ENCODE data around the gene CIDEC. TPM values are rescaled to one million over a fixed set of nuclear protein-coding genes. Genes with fewer than 3 reads are reported as not detected.
A peak's percentile ranks its signal among the peaks of the same experiment; 100 is the strongest.

The CIDEC gene
- total and polyA plus RNA-seq, 2 of the 13 experiments (the other 11 are each of a cell fraction or from before 2014, with no cell fraction given) = 2.5 to 10.4 TPM

DNA sequence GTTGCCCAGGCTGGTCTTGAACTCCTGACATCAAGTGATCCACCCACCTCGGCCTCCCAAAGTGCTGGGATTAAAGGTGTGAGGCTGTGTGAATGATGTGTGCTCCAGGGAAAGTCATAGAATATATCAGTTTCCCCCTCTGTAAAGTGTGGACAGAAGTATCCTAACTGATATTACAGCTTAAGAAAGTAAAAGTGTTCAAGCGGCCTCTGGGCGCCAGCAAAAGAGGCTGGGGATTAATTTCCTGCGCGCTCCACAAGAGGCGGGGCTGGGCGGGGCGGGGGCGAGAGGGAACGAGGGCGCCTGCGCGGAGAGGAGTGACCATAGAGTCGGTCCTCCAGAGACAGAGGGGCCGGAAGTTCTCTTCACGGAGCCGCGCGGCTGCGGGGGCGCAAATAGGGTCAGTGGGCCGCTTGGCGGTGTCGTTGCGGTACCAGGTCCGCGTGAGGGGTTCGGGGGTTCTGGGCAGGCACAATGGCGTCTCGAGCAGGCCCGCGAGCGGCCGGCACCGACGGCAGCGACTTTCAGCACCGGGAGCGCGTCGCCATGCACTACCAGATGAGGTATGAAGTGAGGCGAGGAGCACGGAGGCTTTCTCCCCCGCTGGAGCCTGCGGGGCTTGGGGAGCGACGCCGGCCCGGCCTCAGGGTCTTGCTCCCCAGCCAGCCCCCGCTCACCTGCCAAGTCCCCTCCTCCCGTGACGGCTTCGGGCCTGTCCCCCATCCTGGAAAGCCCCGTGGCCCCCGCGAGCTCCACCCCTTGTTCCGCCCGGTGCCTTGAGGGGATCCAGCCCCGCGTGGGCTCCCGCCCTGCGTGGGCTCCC lies 10.4 kb upstream of the CIDEC start, which contains the start of gene JAGN1 (continued):
- TF ChIP-seq PHB2 (IDR thresholded peaks at IDR 0.05; ENCODE audit: partially characterized antibody) (no peak), ZNF709 (CRISPR knock-in tag; IDR thresholded peaks at IDR 0.05) (peak; percentile 85), NFE2L1 (CRISPR knock-in tag; IDR thresholded peaks at IDR 0.05; ENCODE audit: borderline replicate concordance) (peak; percentile 67; the same call in 1 of the 2 replicates), KMT2A (CRISPR knock-in tag; IDR thresholded peaks at IDR 0.05) (peak; percentile 82), TOPORS (CRISPR knock-in tag; IDR thresholded peaks at IDR 0.05) (no peak), ZNF788 (CRISPR knock-in tag; IDR thresholded peaks at IDR 0.05; ENCODE audit: borderline replicate concordance) (peak; percentile 86; the same call in 1 of the 2 replicates), RBAK (CRISPR knock-in tag; IDR thresholded peaks at IDR 0.05) (no peak), STAT5B (CRISPR knock-in tag; IDR thresholded peaks at IDR 0.05) (no peak), ZFP82 (CRISPR knock-in tag; IDR thresholded peaks at IDR 0.05; ENCODE audit: borderline replicate concordance) (no peak; the same call in 1 of the 2 replicates), GPN1 (CRISPR knock-in tag; IDR thresholded peaks at IDR 0.05; ENCODE audit: borderline replicate concordance) (no peak; the same call in 1 of the 2 replicates), ZMAT3 (CRISPR knock-in tag; conservative IDR thresholded peaks at IDR 0.05) (peak; percentile 84), GATAD2A (CRISPR knock-in tag; IDR thresholded peaks at IDR 0.05) (peak; percentile 43; the same call in 1 of the 2 replicates), ZNF263 (CRISPR knock-in tag; IDR thresholded peaks at IDR 0.05) (peak; percentile 52; the same call in 1 of the 2 replicates), ZNF451 (CRISPR knock-in tag; IDR thresholded peaks at IDR 0.05) (peak; percentile 88), RFXANK (CRISPR knock-in tag; IDR thresholded peaks at IDR 0.05) (peak; percentile 46; the same call in 1 of the 2 replicates), ZFP90 (CRISPR knock-in tag; IDR thresholded peaks at IDR 0.05; ENCODE audit: borderline replicate concordance) (peak; percentile 94), ZNF44 (CRISPR knock-in tag; IDR thresholded peaks at IDR 0.05) (no peak), JUNB (CRISPR knock-in tag; IDR thresholded peaks at IDR 0.05; ENCODE audit: borderline replicate concordance) (no peak), MAFK (conservative IDR thresholded peaks at IDR 0.05 in 1 of 2, IDR thresholded peaks at IDR 0.05 in 1 of 2; ENCODE audit: low read length in 2 of 2) (no peak), ZNF567 (CRISPR knock-in tag; IDR thresholded peaks at IDR 0.05; ENCODE audit: borderline replicate concordance) (peak; percentile 36; the same call in 1 of the 2 replicates), ZNF17 (CRISPR knock-in tag; IDR thresholded peaks at IDR 0.05) (no peak), ZSCAN30 (CRISPR knock-in tag; IDR thresholded peaks at IDR 0.05) (no peak), FOXC1 (CRISPR knock-in tag; IDR thresholded peaks at IDR 0.05; ENCODE audit: borderline replicate concordance) (peak; percentile 79), ADNP (CRISPR knock-in tag; IDR thresholded peaks at IDR 0.05) (no peak; the same call in 1 of the 2 replicates)
- TF ChIP-seq, protein P1, sequence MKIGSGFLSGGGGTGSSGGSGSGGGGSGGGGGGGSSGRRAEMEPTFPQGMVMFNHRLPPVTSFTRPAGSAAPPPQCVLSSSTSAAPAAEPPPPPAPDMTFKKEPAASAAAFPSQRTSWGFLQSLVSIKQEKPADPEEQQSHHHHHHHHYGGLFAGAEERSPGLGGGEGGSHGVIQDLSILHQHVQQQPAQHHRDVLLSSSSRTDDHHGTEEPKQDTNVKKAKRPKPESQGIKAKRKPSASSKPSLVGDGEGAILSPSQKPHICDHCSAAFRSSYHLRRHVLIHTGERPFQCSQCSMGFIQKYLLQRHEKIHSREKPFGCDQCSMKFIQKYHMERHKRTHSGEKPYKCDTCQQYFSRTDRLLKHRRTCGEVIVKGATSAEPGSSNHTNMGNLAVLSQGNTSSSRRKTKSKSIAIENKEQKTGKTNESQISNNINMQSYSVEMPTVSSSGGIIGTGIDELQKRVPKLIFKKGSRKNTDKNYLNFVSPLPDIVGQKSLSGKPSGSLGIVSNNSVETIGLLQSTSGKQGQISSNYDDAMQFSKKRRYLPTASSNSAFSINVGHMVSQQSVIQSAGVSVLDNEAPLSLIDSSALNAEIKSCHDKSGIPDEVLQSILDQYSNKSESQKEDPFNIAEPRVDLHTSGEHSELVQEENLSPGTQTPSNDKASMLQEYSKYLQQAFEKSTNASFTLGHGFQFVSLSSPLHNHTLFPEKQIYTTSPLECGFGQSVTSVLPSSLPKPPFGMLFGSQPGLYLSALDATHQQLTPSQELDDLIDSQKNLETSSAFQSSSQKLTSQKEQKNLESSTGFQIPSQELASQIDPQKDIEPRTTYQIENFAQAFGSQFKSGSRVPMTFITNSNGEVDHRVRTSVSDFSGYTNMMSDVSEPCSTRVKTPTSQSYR (CRISPR knock-in tag; IDR thresholded peaks at IDR 0.05; ENCODE audit: borderline replicate concordance) = no peak
- TF ChIP-seq, protein P2, sequence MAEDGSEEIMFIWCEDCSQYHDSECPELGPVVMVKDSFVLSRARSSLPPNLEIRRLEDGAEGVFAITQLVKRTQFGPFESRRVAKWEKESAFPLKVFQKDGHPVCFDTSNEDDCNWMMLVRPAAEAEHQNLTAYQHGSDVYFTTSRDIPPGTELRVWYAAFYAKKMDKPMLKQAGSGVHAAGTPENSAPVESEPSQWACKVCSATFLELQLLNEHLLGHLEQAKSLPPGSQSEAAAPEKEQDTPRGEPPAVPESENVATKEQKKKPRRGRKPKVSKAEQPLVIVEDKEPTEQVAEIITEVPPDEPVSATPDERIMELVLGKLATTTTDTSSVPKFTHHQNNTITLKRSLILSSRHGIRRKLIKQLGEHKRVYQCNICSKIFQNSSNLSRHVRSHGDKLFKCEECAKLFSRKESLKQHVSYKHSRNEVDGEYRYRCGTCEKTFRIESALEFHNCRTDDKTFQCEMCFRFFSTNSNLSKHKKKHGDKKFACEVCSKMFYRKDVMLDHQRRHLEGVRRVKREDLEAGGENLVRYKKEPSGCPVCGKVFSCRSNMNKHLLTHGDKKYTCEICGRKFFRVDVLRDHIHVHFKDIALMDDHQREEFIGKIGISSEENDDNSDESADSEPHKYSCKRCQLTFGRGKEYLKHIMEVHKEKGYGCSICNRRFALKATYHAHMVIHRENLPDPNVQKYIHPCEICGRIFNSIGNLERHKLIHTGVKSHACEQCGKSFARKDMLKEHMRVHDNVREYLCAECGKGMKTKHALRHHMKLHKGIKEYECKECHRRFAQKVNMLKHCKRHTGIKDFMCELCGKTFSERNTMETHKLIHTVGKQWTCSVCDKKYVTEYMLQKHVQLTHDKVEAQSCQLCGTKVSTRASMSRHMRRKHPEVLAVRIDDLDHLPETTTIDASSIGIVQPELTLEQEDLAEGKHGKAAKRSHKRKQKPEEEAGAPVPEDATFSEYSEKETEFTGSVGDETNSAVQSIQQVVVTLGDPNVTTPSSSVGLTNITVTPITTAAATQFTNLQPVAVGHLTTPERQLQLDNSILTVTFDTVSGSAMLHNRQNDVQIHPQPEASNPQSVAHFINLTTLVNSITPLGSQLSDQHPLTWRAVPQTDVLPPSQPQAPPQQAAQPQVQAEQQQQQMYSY (CRISPR knock-in tag; IDR thresholded peaks at IDR 0.05) = no peak

Data from HepG2 (cell line).